ENCODE data around the gene ZDHHC24. TPM values are rescaled to one million over a fixed set of nuclear protein-coding genes. Genes with fewer than 3 reads are reported as not detected.

The ZDHHC24 gene
- total RNA-seq, 2 experiments from 2014 or later = 17.0 to 18.4 TPM

- POLR2A ChIA-PET = interaction anchor here (0.7 to 3.6 kb wide), 8 partner anchors 22 to 275 kb away, joined by 3 to 35 read pairs (median 9); partner anchors contain the start of genes ACTN3, CCDC87, PELI3 and RBM14
- CTCF ChIA-PET = interaction anchor here (1.2 to 1.6 kb wide), 2 partner anchors 24 to 111 kb away, joined by 3 to 4 read pairs; partner anchors contain the start of gene CCDC87
- intact Hi-C loops (cut with DNase I, micrococcal nuclease) = no loop called here
- no peaks in the 10 kb centered on the region for H3K9me3 ChIP-seq (ENCODE audit: control insufficient read depth in 1 of 2, insufficient read depth in 1 of 2, low read length in 2 of 2)
- Mint-ChIP-seq H3K4me3 (peak within 1 kb of the TSS; percentile 77), H3K4me1 (ENCODE audit: low read depth) (no peaks in the 10 kb centered on the region), H3K36me3 (ENCODE audit: low read depth) (no peaks in the 10 kb centered on the region), H3K27me3 (peaks cover 7% of the 10 kb centered on the region), H3K27ac (no peak within 1 kb of the TSS), H3K9me3 (no peaks in the 10 kb centered on the region)
- TF ChIP-seq CTCF (IDR thresholded peaks at IDR 0.05) = no peak
- H3K36me3 ChIP-seq (ENCODE audit: insufficient read depth, low read length) = no peaks in the 10 kb centered on the region
- H3K4me3 ChIP-seq (ENCODE audit: low read length) = peak within 1 kb of the TSS; percentile 46
- DNase-seq (peak; percentile 50 to 82 (median 65)), ATAC-seq (ENCODE audit: poor library complexity) (peak; percentile 93)
- H3K27me3 ChIP-seq (ENCODE audit: control insufficient read depth in 1 of 2, insufficient read depth in 2 of 2, low read length in 2 of 2) = no peaks in the 10 kb centered on the region
- H3K4me1 ChIP-seq (ENCODE audit: insufficient read depth, low read length) = peaks cover 12% of the 10 kb centered on the region
- H3K27ac ChIP-seq (ENCODE audit: low read depth in 1 of 2, low read length in 2 of 2) = no peak within 1 kb of the TSS
These were observed 22.5 kb upstream of the ZDHHC24 start, which contains the start of gene CTSF for GRCh38 chr11:66568124-66568916. TSS of gene CTSF (minus strand) at chr11:66568606. CDS start at chr11:66568486, 120 bp downstream.

- DNase-seq (no peak), ATAC-seq (ENCODE audit: poor library complexity) (no peak)
- Histone ChIP-seq H3K27ac (ENCODE audit: low read depth in 1 of 2, low read length in 2 of 2) (no peak overlapping the region), H3K36me3 (ENCODE audit: insufficient read depth, low read length) (no peaks in the 10 kb centered on the region), H3K4me1 (ENCODE audit: insufficient read depth, low read length) (peaks cover 12% of the 10 kb centered on the region), H3K27me3 (ENCODE audit: control insufficient read depth in 1 of 2, insufficient read depth in 2 of 2, low read length in 2 of 2) (no peaks in the 10 kb centered on the region), H3K9me3 (ENCODE audit: control insufficient read depth in 1 of 2, insufficient read depth in 1 of 2, low read length in 2 of 2) (no peaks in the 10 kb centered on the region), H3K4me3 (ENCODE audit: low read length) (peak overlapping the region; percentile 41)
- no peak for TF ChIP-seq CTCF (IDR thresholded peaks at IDR 0.05)
- Mint-ChIP-seq H3K4me1 (ENCODE audit: low read depth) (no peaks in the 10 kb centered on the region), H3K27ac (no peak overlapping the region), H3K27me3 (peaks cover 7% of the 10 kb centered on the region), H3K9me3 (no peaks in the 10 kb centered on the region), H3K4me3 (peak overlapping the region; percentile 77), H3K36me3 (ENCODE audit: low read depth) (no peaks in the 10 kb centered on the region)
- POLR2A ChIA-PET = interaction anchor here (0.7 to 3.6 kb wide), 5 partner anchors 22 to 275 kb away, joined by 3 to 35 read pairs (median 17); partner anchors contain the start of genes ACTN3, PELI3, RBM4 and RBM4B
- intact Hi-C loops (cut with DNase I, micrococcal nuclease) = no loop called here
- CTCF ChIA-PET = no interaction called here
These were observed 21.9 kb upstream of the ZDHHC24 start for GRCh38 chr11:66567787-66568123.

GRCh38 chr11:66566221-66566620 lies 20.4 kb upstream of the ZDHHC24 start:
- H3K27me3 Mint-ChIP-seq = peaks cover 7% of the 10 kb centered on the region
- Histone ChIP-seq H3K36me3 (ENCODE audit: insufficient read depth, low read length) (no peaks in the 10 kb centered on the region), H3K4me3 (ENCODE audit: low read length) (no peak overlapping the region), H3K9me3 (ENCODE audit: control insufficient read depth in 1 of 2, insufficient read depth in 1 of 2, low read length in 2 of 2) (no peaks in the 10 kb centered on the region), H3K4me1 (ENCODE audit: insufficient read depth, low read length) (peaks cover 12% of the 10 kb centered on the region), H3K27ac (ENCODE audit: low read depth in 1 of 2, low read length in 2 of 2) (no peak overlapping the region), H3K27me3 (ENCODE audit: control insufficient read depth in 1 of 2, insufficient read depth in 2 of 2, low read length in 2 of 2) (no peaks in the 10 kb centered on the region)
- ChIA-PET CTCF (no interaction called here), POLR2A (no interaction called here)
- H3K9me3 Mint-ChIP-seq = no peaks in the 10 kb centered on the region
- intact Hi-C loops (cut with DNase I, micrococcal nuclease) = no loop called here
- H3K27ac Mint-ChIP-seq = no peak overlapping the region
- DNase-seq = no peak
- H3K4me3 Mint-ChIP-seq = peak overlapping the region; percentile 76
- H3K36me3 Mint-ChIP-seq (ENCODE audit: low read depth) = no peaks in the 10 kb centered on the region
- ATAC-seq (ENCODE audit: poor library complexity) = no peak
- H3K4me1 Mint-ChIP-seq (ENCODE audit: low read depth) = no peaks in the 10 kb centered on the region
- no peak for TF ChIP-seq CTCF (IDR thresholded peaks at IDR 0.05)

Data from CD4-positive, alpha-beta T cell (primary cell).